Renal cortical epithelial cell (primary cell): ENCODE data around the gene TUBAL3. TPM values are rescaled to one million over a fixed set of nuclear protein-coding genes. Genes with fewer than 3 reads are reported as not detected.
"Not testable (repeated sequence)": the region's sequence is repeated elsewhere in the genome, so short reads cannot be mapped to it uniquely, and the experiment has no call there.

Experiments
- DNase-seq: peaks from one replicate; pipeline ENCODE4 v3.0.0-alpha.2; 2011; ENCODE audit warnings: low read depth
- total RNA-seq: library from RNA; depleted of rRNA; stranded (reverse); fragments of >200 nt; gene quantifications from 2 replicates; pipeline ENCODE4 v1.2.3, GENCODE V29; 2014

The TUBAL3 gene
- total RNA-seq, 1 donor from 2014 or later, result 0.35 TPM

GRCh38 chr10:5424751-5425150, 20.1 kb upstream of the TUBAL3 start:
- DNase-seq, result no peak

GRCh38 chr10:5423771-5424170, 19.1 kb upstream of the TUBAL3 start:
- no peak for DNase-seq

- no peak for DNase-seq
Measured at GRCh38 chr10:5419466-5420094, 15.0 kb upstream of the TUBAL3 start.

GRCh38 chr10:5418584-5418983, 14.0 kb upstream of the TUBAL3 start:
- no peak for DNase-seq

GRCh38 chr10:5416981-5417380, 12.4 kb upstream of the TUBAL3 start:
- DNase-seq, result no peak

GRCh38 chr10:5413012-5413938, 8.6 kb upstream of the TUBAL3 start:
- DNase-seq, result peak; percentile 66

GRCh38 chr10:5412277-5412941, 7.8 kb upstream of the TUBAL3 start, which contains the start of gene NET1:
TSS of gene NET1 (plus strand) at chr10:5412557. CDS start at chr10:5412693, 136 bp downstream.
- peak; percentile 79 for DNase-seq

- no peak for DNase-seq
Measured at GRCh38 chr10:5411941-5412276, 7.3 kb upstream of the TUBAL3 start.

- DNase-seq, result not testable (repeated sequence)
Measured at GRCh38 chr10:5410787-5411186, 6.2 kb upstream of the TUBAL3 start.

GRCh38 chr10:5406918-5407317, 2.3 kb upstream of the TUBAL3 start:
- no peak for DNase-seq

- DNase-seq, result no peak
Measured at GRCh38 chr10:5402798-5403197, 1.8 kb downstream of the TUBAL3 start.

- no peak for DNase-seq
Measured at GRCh38 chr10:5400468-5401240, 4.0 kb downstream of the TUBAL3 start.

- no peak for DNase-seq
Measured at GRCh38 chr10:5399332-5399731, 5.3 kb downstream of the TUBAL3 start.

GRCh38 chr10:5396556-5397300, 7.9 kb downstream of the TUBAL3 start:
- no peak for DNase-seq

GRCh38 chr10:5395168-5395567, 9.5 kb downstream of the TUBAL3 start:
- no peak for DNase-seq

- no peak for DNase-seq
Measured at GRCh38 chr10:5393529-5393928, 11.1 kb downstream of the TUBAL3 start.

- no peak for DNase-seq
Measured at GRCh38 chr10:5391790-5392189, 12.8 kb downstream of the TUBAL3 start.

GRCh38 chr10:5390607-5391205, 13.9 kb downstream of the TUBAL3 start:
- no peak for DNase-seq

GRCh38 chr10:5387169-5387568, 17.5 kb downstream of the TUBAL3 start:
- DNase-seq, result no peak

GRCh38 chr10:5385224-5385623, 19.4 kb downstream of the TUBAL3 start:
- DNase-seq, result no peak

GRCh38 chr10:5381187-5381586, 23.4 kb downstream of the TUBAL3 start:
- no peak for DNase-seq
